HepG2 (cell line): Measurements from ENCODE around the gene NDUFB11. TPM values are rescaled to one million over a fixed set of nuclear protein-coding genes. Genes with fewer than 3 reads are reported as not detected.

Experiments
- AHR ChIP-seq: IDR thresholded peaks from 2 replicates; pipeline ENCODE4 v1.6.1; 2018; ENCODE audit warnings: missing genetic modification reagents, missing compliant biosample characterization
- CBX2 ChIP-seq, 2 experiments: fragments of 200-600 bp in 1 of 2; sonication (generic); formaldehyde crosslinking in 1 of 2; IDR thresholded peaks; 2 replicates each; pipeline versions ENCODE4 v1.7.0 to v1.8.1; 2018 to 2022; ENCODE audit warnings: low read depth in 2 of 2, low read length in 1 of 2, mild to moderate bottlenecking in 1 of 2, missing genetic modification reagents in 1 of 2
- CHD2 ChIP-seq: IDR thresholded peaks from 2 replicates; pipeline ENCODE4 v1.6.1; 2011; ENCODE audit warnings: low read depth, low read length, improper control_type of control experiment
- CREB1 ChIP-seq, 2 experiments: fragments of 450-650 bp in 1 of 2; IDR thresholded peaks; 2 replicates each; pipeline ENCODE4 v1.6.1; 2016 to 2017; ENCODE audit warnings: control low read depth in 1 of 2, mild to moderate bottlenecking in 1 of 2, missing compliant biosample characterization in 1 of 2, missing genetic modification characterization in 1 of 2
- GLI4 ChIP-seq: sonication (generic); formaldehyde crosslinking; IDR thresholded peaks from 2 replicates; pipeline ENCODE4 v1.5.1; 2020; ENCODE audit warnings: missing genetic modification reagents, mild to moderate bottlenecking, moderate library complexity, borderline replicate concordance
- GTF2F1 ChIP-seq: fragments of 150-350 bp; IDR thresholded peaks from 2 replicates; pipeline ENCODE4 v1.6.1; 2014; ENCODE audit warnings: low read length
- KLF11 ChIP-seq: IDR thresholded peaks from 2 replicates; pipeline ENCODE4 v1.6.1; 2016; ENCODE audit warnings: missing compliant biosample characterization
- MATR3 ChIP-seq: sonication (generic); formaldehyde crosslinking; IDR thresholded peaks from 2 replicates; pipeline ENCODE4 v1.4.0; 2020; ENCODE audit warnings: missing genetic modification reagents
- MEIS2 ChIP-seq: sonication (generic); formaldehyde crosslinking; IDR thresholded peaks from 2 replicates; pipeline ENCODE4 v1.9.0; 2021; ENCODE audit warnings: mild to moderate bottlenecking, missing genetic modification reagents
- MLX ChIP-seq: IDR thresholded peaks from 2 replicates; pipeline ENCODE4 v1.6.1; 2016
- NFE2L2 ChIP-seq: fragments of 150-350 bp; IDR thresholded peaks from 2 replicates; pipeline ENCODE4 v1.6.1; 2014; ENCODE audit warnings: low read length
- PLRG1 ChIP-seq: fragments of 450-650 bp; conservative IDR thresholded peaks from 2 replicates; pipeline ENCODE4 v1.6.1; 2016
- RBFOX2 ChIP-seq: fragments of 200-400 bp; formaldehyde crosslinking; IDR thresholded peaks from 2 replicates; pipeline ENCODE4 v1.6.1; 2017; ENCODE audit warnings: low read depth, mild to moderate bottlenecking, low read length
- RXRA ChIP-seq: sonication (generic); formaldehyde crosslinking; IDR thresholded peaks from 2 replicates; pipeline ENCODE4 v1.5.1; 2020; ENCODE audit warnings: missing genetic modification reagents
- SCMH1 ChIP-seq: sonication (generic); formaldehyde crosslinking; IDR thresholded peaks from 2 replicates; pipeline ENCODE4 v1.9.0; 2021; ENCODE audit warnings: missing genetic modification reagents, mild to moderate bottlenecking, borderline replicate concordance
- SMAD3 ChIP-seq: sonication (generic); formaldehyde crosslinking; IDR thresholded peaks from 2 replicates; pipeline ENCODE4 v1.4.0; 2020; ENCODE audit warnings: missing genetic modification reagents
- TEAD3 ChIP-seq: optimal IDR thresholded peaks from 2 replicates; pipeline ENCODE3; 2016; ENCODE audit warnings: borderline replicate concordance
- U2AF1 ChIP-seq: fragments of 200-400 bp; formaldehyde crosslinking; optimal IDR thresholded peaks from 2 replicates; pipeline ENCODE3; 2017; ENCODE audit warnings: mild to moderate bottlenecking, low read depth, low read length
- ZFP90 ChIP-seq: sonication (generic); formaldehyde crosslinking; IDR thresholded peaks from 2 replicates; pipeline ENCODE4 v1.8.0; 2022; ENCODE audit warnings: missing genetic modification reagents, mild to moderate bottlenecking, inconsistent platforms, borderline replicate concordance
- ZMYM2 ChIP-seq: sonication (generic); formaldehyde crosslinking; IDR thresholded peaks from 2 replicates; pipeline ENCODE4 v1.8.0; 2022; ENCODE audit warnings: mild to moderate bottlenecking, missing genetic modification reagents
- ZNF547 ChIP-seq: sonication (generic); formaldehyde crosslinking; IDR thresholded peaks from 2 replicates; pipeline ENCODE4 v1.5.1; 2020; ENCODE audit warnings: mild to moderate bottlenecking, missing genetic modification reagents
- ZNF678 ChIP-seq: sonication (generic); formaldehyde crosslinking; IDR thresholded peaks from 2 replicates; pipeline ENCODE4 v1.4.0; 2020; ENCODE audit warnings: mild to moderate bottlenecking, missing genetic modification reagents
- ZNF781 ChIP-seq: sonication (generic); formaldehyde crosslinking; IDR thresholded peaks from 2 replicates; pipeline ENCODE4 v1.5.1; 2020; ENCODE audit warnings: borderline replicate concordance, mild to moderate bottlenecking, missing genetic modification reagents; ENCODE audit errors: not compliant biosample characterization
- polyA plus RNA-seq, 8 experiments: library from polyadenylated mRNA; depleted of rRNA in 3 of 8; stranded (reverse) in 7 of 8; unstranded in 1 of 8; fragments of >200 nt; fragmentation: Illumina TruSeq in 4 of 8; extraction: Trizol in 4 of 8; gene quantifications; 2 replicates each; pipeline versions ENCODE4 v1.2.1 to v1.2.3, GENCODE V29; 2011 to 2016; ENCODE audit warnings: low read depth in 4 of 8, missing spikeins in 1 of 8, mixed read lengths in 1 of 8; ENCODE audit not compliant: insufficient read depth in 1 of 8
- total RNA-seq, 5 experiments: library from RNA; depleted of rRNA; stranded (reverse); fragments of >200 nt; fragmentation: Illumina TruSeq; extraction: Trizol; gene quantifications; 2 replicates each; pipeline ENCODE4 v1.2.3, GENCODE V29; 2016; ENCODE audit warnings: low read depth in 1 of 5
- TF ChIP-seq, protein P1 (sequence below): sonication (generic); formaldehyde crosslinking; conservative IDR thresholded peaks from 2 replicates; pipeline ENCODE4 v1.4.0; 2020; ENCODE audit warnings: missing genetic modification reagents
- TF ChIP-seq, protein P2 (sequence below): sonication (generic); formaldehyde crosslinking; IDR thresholded peaks from 2 replicates; pipeline ENCODE4 v1.4.0; 2020; ENCODE audit warnings: missing genetic modification reagents, borderline replicate concordance

Gene NDUFB11
- total and polyA plus RNA-seq, 2 of the 13 experiments (the other 11 are each of a cell fraction or from before 2014, with no cell fraction given) = 46.6 to 100 TPM

DNA sequence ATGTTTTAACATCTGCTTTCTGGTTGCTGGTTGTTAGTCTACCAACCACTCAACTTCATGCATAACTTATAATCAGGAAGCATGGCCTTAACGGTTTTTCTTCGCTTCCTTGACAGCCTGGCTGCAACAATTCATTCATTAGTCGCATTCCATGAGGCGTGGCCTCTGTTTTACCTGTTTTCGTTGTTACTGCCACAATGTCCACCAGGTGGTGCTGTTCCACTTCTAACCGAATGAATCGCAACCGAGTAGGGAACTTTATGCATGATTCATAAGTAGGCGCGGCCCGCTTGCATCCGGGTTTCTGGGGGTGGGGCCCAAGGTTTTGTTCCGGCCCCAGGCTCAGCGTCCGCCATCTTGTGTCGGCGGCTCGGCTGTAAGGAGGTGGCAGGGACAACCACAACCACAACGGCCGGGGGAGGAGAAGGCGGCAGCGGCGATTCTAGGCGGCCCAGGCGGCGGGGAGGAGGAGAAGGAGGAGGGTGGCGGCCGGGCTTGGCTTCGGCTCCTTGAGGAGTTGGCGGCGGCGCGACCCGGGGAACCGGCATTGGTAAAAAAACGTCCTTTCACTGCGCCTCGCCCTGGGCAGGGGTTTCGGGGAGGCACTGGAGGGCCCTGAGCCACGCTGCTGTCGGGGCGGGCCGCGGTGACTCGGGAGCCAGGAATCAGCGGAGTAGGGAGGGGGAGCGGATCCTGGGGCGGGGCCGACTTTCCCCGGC, 49.1 kb upstream of the NDUFB11 start, which contains the start of gene UBA1 (continued):
- TF ChIP-seq CREB1 (IDR thresholded peaks at IDR 0.05) = no peak
- TF ChIP-seq CREB1 (CRISPR knock-in tag; IDR thresholded peaks at IDR 0.05) = 0 out of 2 replicates have a peak, but pooled peaks have one; percentile 21
- no peak for TF ChIP-seq ZMYM2
- no peak for TF ChIP-seq SMAD3 (CRISPR knock-in tag)
- no peak for TF ChIP-seq U2AF1
- peak; percentile 87 for TF ChIP-seq RBFOX2
- no peak for TF ChIP-seq CBX2 (IDR thresholded peaks at IDR 0.05; ENCODE audit: low read depth, low read length)
- no peak for TF ChIP-seq CBX2 (CRISPR knock-in tag; IDR thresholded peaks at IDR 0.05; ENCODE audit: low read depth)
- TF ChIP-seq GLI4 (CRISPR knock-in tag) = no peak
- TF ChIP-seq, protein P1, sequence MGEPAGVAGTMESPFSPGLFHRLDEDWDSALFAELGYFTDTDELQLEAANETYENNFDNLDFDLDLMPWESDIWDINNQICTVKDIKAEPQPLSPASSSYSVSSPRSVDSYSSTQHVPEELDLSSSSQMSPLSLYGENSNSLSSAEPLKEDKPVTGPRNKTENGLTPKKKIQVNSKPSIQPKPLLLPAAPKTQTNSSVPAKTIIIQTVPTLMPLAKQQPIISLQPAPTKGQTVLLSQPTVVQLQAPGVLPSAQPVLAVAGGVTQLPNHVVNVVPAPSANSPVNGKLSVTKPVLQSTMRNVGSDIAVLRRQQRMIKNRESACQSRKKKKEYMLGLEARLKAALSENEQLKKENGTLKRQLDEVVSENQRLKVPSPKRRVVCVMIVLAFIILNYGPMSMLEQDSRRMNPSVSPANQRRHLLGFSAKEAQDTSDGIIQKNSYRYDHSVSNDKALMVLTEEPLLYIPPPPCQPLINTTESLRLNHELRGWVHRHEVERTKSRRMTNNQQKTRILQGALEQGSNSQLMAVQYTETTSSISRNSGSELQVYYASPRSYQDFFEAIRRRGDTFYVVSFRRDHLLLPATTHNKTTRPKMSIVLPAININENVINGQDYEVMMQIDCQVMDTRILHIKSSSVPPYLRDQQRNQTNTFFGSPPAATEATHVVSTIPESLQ (CRISPR knock-in tag) = no peak
- TF ChIP-seq CHD2 = no peak
- peak; percentile 68 for TF ChIP-seq TEAD3 (CRISPR knock-in tag)
- TF ChIP-seq NFE2L2 = no peak
- no peak for TF ChIP-seq RXRA (CRISPR knock-in tag)
- TF ChIP-seq ZNF547 (CRISPR knock-in tag) = no peak
- TF ChIP-seq GTF2F1 = no peak
- TF ChIP-seq, protein P2, sequence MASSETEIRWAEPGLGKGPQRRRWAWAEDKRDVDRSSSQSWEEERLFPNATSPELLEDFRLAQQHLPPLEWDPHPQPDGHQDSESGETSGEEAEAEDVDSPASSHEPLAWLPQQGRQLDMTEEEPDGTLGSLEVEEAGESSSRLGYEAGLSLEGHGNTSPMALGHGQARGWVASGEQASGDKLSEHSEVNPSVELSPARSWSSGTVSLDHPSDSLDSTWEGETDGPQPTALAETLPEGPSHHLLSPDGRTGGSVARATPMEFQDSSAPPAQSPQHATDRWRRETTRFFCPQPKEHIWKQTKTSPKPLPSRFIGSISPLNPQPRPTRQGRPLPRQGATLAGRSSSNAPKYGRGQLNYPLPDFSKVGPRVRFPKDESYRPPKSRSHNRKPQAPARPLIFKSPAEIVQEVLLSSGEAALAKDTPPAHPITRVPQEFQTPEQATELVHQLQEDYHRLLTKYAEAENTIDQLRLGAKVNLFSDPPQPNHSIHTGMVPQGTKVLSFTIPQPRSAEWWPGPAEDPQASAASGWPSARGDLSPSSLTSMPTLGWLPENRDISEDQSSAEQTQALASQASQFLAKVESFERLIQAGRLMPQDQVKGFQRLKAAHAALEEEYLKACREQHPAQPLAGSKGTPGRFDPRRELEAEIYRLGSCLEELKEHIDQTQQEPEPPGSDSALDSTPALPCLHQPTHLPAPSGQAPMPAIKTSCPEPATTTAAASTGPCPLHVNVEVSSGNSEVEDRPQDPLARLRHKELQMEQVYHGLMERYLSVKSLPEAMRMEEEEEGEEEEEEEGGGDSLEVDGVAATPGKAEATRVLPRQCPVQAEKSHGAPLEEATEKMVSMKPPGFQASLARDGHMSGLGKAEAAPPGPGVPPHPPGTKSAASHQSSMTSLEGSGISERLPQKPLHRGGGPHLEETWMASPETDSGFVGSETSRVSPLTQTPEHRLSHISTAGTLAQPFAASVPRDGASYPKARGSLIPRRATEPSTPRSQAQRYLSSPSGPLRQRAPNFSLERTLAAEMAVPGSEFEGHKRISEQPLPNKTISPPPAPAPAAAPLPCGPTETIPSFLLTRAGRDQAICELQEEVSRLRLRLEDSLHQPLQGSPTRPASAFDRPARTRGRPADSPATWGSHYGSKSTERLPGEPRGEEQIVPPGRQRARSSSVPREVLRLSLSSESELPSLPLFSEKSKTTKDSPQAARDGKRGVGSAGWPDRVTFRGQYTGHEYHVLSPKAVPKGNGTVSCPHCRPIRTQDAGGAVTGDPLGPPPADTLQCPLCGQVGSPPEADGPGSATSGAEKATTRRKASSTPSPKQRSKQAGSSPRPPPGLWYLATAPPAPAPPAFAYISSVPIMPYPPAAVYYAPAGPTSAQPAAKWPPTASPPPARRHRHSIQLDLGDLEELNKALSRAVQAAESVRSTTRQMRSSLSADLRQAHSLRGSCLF (CRISPR knock-in tag) = no peak
- no peak for TF ChIP-seq SCMH1 (CRISPR knock-in tag)
- TF ChIP-seq AHR (CRISPR knock-in tag) = no peak
- TF ChIP-seq ZFP90 = no peak
- TF ChIP-seq ZNF678 (CRISPR knock-in tag) = no peak
- TF ChIP-seq PLRG1 = no peak
- no peak for TF ChIP-seq MLX (CRISPR knock-in tag)
- TF ChIP-seq ZNF781 = no peak
- no peak for TF ChIP-seq MEIS2 (CRISPR knock-in tag)
- TF ChIP-seq MATR3 (CRISPR knock-in tag) = no peak
- TF ChIP-seq KLF11 = no peak
